K562 (cell line): Measurements from ENCODE around the gene DCTD.

Experiments
- MAX ChIP-seq: sonication (generic); formaldehyde crosslinking; IDR thresholded peaks from 2 replicates; pipeline ENCODE4 v1.9.0; 2022; ENCODE audit warnings: mild to moderate bottlenecking, missing genetic modification reagents
- REST ChIP-seq, 2 experiments: fragments of 450-650 bp; formaldehyde crosslinking in 1 of 2; IDR thresholded peaks; 2 replicates each; pipeline versions ENCODE4 v1.4.0 to v1.6.1; 2014 to 2020; ENCODE audit warnings: mild to moderate bottlenecking in 2 of 2, borderline replicate concordance in 1 of 2, low read depth in 1 of 2
- TGIF2 ChIP-seq: sonication (generic); formaldehyde crosslinking; IDR thresholded peaks from 2 replicates; pipeline ENCODE4 v1.8.1; 2022; ENCODE audit warnings: mild to moderate bottlenecking, missing genetic modification reagents, moderate library complexity
- ZNF24 ChIP-seq: fragments of 450-650 bp; IDR thresholded peaks from 2 replicates; pipeline ENCODE4 v1.6.1; 2016

- TF ChIP-seq ZNF24 (no peak), REST (IDR thresholded peaks at IDR 0.05; ENCODE audit: borderline replicate concordance) (no peak), REST (CRISPR knock-in tag; IDR thresholded peaks at IDR 0.05; ENCODE audit: low read depth) (no peak), TGIF2 (CRISPR knock-in tag) (no peak), MAX (CRISPR knock-in tag) (no peak; the same call in 1 of the 2 replicates)
These were observed 554 bp downstream of the DCTD start for GRCh38 chr4:182916483-182917181.
